ENCODE data around the gene SHISA9.
A peak's percentile ranks its signal among the peaks of the same experiment; 100 is the strongest.

SHISA9 gene

GRCh38 chr16:13108126-13108525, 206.7 kb downstream of the SHISA9 start:
- Histone ChIP-seq H3K27me3 (ENCODE audit: insufficient read depth, insufficient read length) (no peaks in the 10 kb centered on the region), H3K36me3 (ENCODE audit: insufficient read depth, insufficient read length, low read length) (no peaks in the 10 kb centered on the region), H3K9me3 (ENCODE audit: insufficient read depth, low read length) (0 out of 2 replicates have a peak, but pooled peaks cover 4% of the 10 kb centered on the region), H3K9ac (ENCODE audit: insufficient read length, low read depth) (no peak overlapping the region), H3K4me3 (ENCODE audit: insufficient read length, low read depth) (no peak overlapping the region), H3K4me1 (ENCODE audit: insufficient read depth, insufficient read length) (peaks cover 2% of the 10 kb centered on the region)
- DNase-seq (ENCODE audit: low read depth, low spot score) = no peak
- TF ChIP-seq SUZ12 (IDR thresholded peaks at IDR 0.05; ENCODE audit: extremely low read depth, insufficient read depth, insufficient read length) (no peak), ZNF274 (IDR thresholded peaks at IDR 0.05; ENCODE audit: low read depth, low read length) (no peak), YY1 (IDR thresholded peaks at IDR 0.05; ENCODE audit: insufficient read depth, insufficient read length) (no peak)

DNA sequence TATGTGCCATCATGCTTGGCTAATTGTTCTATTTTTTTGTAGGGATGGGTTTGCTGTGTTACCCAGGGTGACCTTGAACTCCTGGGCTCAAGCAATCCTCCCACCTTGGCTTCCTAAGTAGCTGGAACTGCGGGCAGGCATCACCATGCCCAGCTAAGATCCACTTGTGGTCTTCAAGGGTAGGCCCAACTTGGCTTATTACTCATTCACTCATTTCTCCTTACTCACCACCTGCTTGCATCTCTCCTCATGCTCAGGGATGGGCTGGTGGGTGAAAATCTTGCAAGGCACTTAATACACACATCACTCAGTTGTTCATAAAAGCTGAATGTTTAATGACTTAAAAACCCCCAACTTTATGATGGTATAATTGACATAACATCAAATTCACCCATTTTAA, 207.8 kb downstream of the SHISA9 start:
- no peaks in the 10 kb centered on the region for H3K27me3 ChIP-seq (ENCODE audit: insufficient read depth, insufficient read length)
- DNase-seq (ENCODE audit: low read depth, low spot score) = no peak
- no peak for TF ChIP-seq YY1 (IDR thresholded peaks at IDR 0.05; ENCODE audit: insufficient read depth, insufficient read length)
- TF ChIP-seq SUZ12 (IDR thresholded peaks at IDR 0.05; ENCODE audit: extremely low read depth, insufficient read depth, insufficient read length) = no peak
- no peak for TF ChIP-seq ZNF274 (IDR thresholded peaks at IDR 0.05; ENCODE audit: low read depth, low read length)
- H3K4me3 ChIP-seq (ENCODE audit: insufficient read length, low read depth) = no peak overlapping the region
- H3K4me1 ChIP-seq (ENCODE audit: insufficient read depth, insufficient read length) = peaks cover 2% of the 10 kb centered on the region
- no peak overlapping the region for H3K9ac ChIP-seq (ENCODE audit: insufficient read length, low read depth)
- H3K9me3 ChIP-seq (ENCODE audit: insufficient read depth, low read length) = no peaks in the 10 kb centered on the region
- no peaks in the 10 kb centered on the region for H3K36me3 ChIP-seq (ENCODE audit: insufficient read depth, insufficient read length, low read length)

GRCh38 chr16:13110124-13110796, 208.9 kb downstream of the SHISA9 start:
- H3K9me3 ChIP-seq (ENCODE audit: insufficient read depth, low read length) = peaks cover 7% of the 10 kb centered on the region
- no peak overlapping the region for H3K9ac ChIP-seq (ENCODE audit: insufficient read length, low read depth)
- H3K4me3 ChIP-seq (ENCODE audit: insufficient read length, low read depth) = no peak overlapping the region
- no peaks in the 10 kb centered on the region for H3K36me3 ChIP-seq (ENCODE audit: insufficient read depth, insufficient read length, low read length)
- TF ChIP-seq YY1 (IDR thresholded peaks at IDR 0.05; ENCODE audit: insufficient read depth, insufficient read length) (no peak), SUZ12 (IDR thresholded peaks at IDR 0.05; ENCODE audit: extremely low read depth, insufficient read depth, insufficient read length) (no peak), ZNF274 (IDR thresholded peaks at IDR 0.05; ENCODE audit: low read depth, low read length) (no peak)
- no peaks in the 10 kb centered on the region for H3K27me3 ChIP-seq (ENCODE audit: insufficient read depth, insufficient read length)
- DNase-seq (ENCODE audit: low read depth, low spot score) = peak; percentile 57
- peaks cover 2% of the 10 kb centered on the region for H3K4me1 ChIP-seq (ENCODE audit: insufficient read depth, insufficient read length)

DNA sequence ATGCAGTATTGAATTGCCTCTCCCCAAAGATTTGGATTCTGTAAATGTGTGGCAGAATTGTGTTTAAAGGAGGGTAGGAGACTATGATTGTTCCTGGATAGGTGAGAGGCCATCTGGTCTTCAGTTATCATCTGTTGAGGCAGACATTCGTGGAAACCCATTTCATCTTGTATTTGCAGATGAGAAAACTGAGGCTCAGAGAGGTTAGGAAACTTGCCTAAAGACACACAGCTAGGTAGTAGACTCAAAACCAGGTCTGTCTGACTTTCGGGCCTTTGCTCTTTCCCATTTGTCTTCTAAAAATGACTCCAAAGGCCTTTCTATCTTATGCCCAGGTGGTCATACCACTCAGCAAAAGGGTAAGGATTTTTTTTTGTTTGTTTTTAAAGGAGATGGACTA, 210.3 kb downstream of the SHISA9 start:
- no peaks in the 10 kb centered on the region for H3K27me3 ChIP-seq (ENCODE audit: insufficient read depth, insufficient read length)
- no peak overlapping the region for H3K4me3 ChIP-seq (ENCODE audit: insufficient read length, low read depth)
- H3K4me1 ChIP-seq (ENCODE audit: insufficient read depth, insufficient read length) = peaks cover 2% of the 10 kb centered on the region
- H3K9ac ChIP-seq (ENCODE audit: insufficient read length, low read depth) = no peak overlapping the region
- no peaks in the 10 kb centered on the region for H3K36me3 ChIP-seq (ENCODE audit: insufficient read depth, insufficient read length, low read length)
- H3K9me3 ChIP-seq (ENCODE audit: insufficient read depth, low read length) = peaks cover 12% of the 10 kb centered on the region
- no peak for DNase-seq (ENCODE audit: low read depth, low spot score)
- TF ChIP-seq YY1 (IDR thresholded peaks at IDR 0.05; ENCODE audit: insufficient read depth, insufficient read length) = no peak
- TF ChIP-seq ZNF274 (IDR thresholded peaks at IDR 0.05; ENCODE audit: low read depth, low read length) = no peak
- no peak for TF ChIP-seq SUZ12 (IDR thresholded peaks at IDR 0.05; ENCODE audit: extremely low read depth, insufficient read depth, insufficient read length)

DNA sequence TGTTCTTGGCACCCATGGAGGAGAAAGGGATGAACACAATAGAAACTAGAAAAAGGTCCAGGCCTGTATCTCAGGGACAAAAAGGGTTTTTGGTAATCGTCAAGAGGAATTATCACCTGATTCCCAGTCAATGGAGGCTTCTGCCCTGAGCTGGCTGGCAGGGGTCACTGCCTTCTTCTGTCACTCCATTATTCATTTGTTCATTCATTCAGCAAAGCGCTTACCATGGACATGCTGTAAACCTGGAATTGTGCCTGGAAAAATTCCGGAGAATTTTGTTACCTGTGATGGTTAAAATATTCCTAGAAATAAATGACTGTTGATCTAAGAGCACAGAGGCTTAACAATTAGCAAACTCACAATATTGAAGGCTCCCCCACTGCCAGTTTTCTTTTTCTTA, 212.3 kb downstream of the SHISA9 start:
- DNase-seq (ENCODE audit: low read depth, low spot score) = no peak
- no peaks in the 10 kb centered on the region for H3K36me3 ChIP-seq (ENCODE audit: insufficient read depth, insufficient read length, low read length)
- no peak overlapping the region for H3K4me3 ChIP-seq (ENCODE audit: insufficient read length, low read depth)
- H3K9me3 ChIP-seq (ENCODE audit: insufficient read depth, low read length) = peaks cover 12% of the 10 kb centered on the region
- TF ChIP-seq SUZ12 (IDR thresholded peaks at IDR 0.05; ENCODE audit: extremely low read depth, insufficient read depth, insufficient read length) = no peak
- no peak for TF ChIP-seq ZNF274 (IDR thresholded peaks at IDR 0.05; ENCODE audit: low read depth, low read length)
- TF ChIP-seq YY1 (IDR thresholded peaks at IDR 0.05; ENCODE audit: insufficient read depth, insufficient read length) = no peak
- no peak overlapping the region for H3K9ac ChIP-seq (ENCODE audit: insufficient read length, low read depth)
- H3K27me3 ChIP-seq (ENCODE audit: insufficient read depth, insufficient read length) = no peaks in the 10 kb centered on the region
- H3K4me1 ChIP-seq (ENCODE audit: insufficient read depth, insufficient read length) = peaks cover 2% of the 10 kb centered on the region

GRCh38 chr16:13118091-13118490, 216.7 kb downstream of the SHISA9 start:
- DNase-seq (ENCODE audit: low read depth, low spot score) = no peak
- Histone ChIP-seq H3K36me3 (ENCODE audit: insufficient read depth, insufficient read length, low read length) (no peaks in the 10 kb centered on the region), H3K9ac (ENCODE audit: insufficient read length, low read depth) (no peak overlapping the region), H3K4me3 (ENCODE audit: insufficient read length, low read depth) (no peak overlapping the region), H3K4me1 (ENCODE audit: insufficient read depth, insufficient read length) (no peaks in the 10 kb centered on the region), H3K27me3 (ENCODE audit: insufficient read depth, insufficient read length) (no peaks in the 10 kb centered on the region), H3K9me3 (ENCODE audit: insufficient read depth, low read length) (peaks cover 12% of the 10 kb centered on the region)
- TF ChIP-seq SUZ12 (IDR thresholded peaks at IDR 0.05; ENCODE audit: extremely low read depth, insufficient read depth, insufficient read length) (no peak), YY1 (IDR thresholded peaks at IDR 0.05; ENCODE audit: insufficient read depth, insufficient read length) (no peak), ZNF274 (IDR thresholded peaks at IDR 0.05; ENCODE audit: low read depth, low read length) (no peak)

GRCh38 chr16:13120091-13120490, 218.7 kb downstream of the SHISA9 start:
- DNase-seq (ENCODE audit: low read depth, low spot score) = no peak
- Histone ChIP-seq H3K4me1 (ENCODE audit: insufficient read depth, insufficient read length) (no peaks in the 10 kb centered on the region), H3K36me3 (ENCODE audit: insufficient read depth, insufficient read length, low read length) (no peaks in the 10 kb centered on the region), H3K4me3 (ENCODE audit: insufficient read length, low read depth) (no peak overlapping the region), H3K27me3 (ENCODE audit: insufficient read depth, insufficient read length) (no peaks in the 10 kb centered on the region), H3K9ac (ENCODE audit: insufficient read length, low read depth) (no peak overlapping the region), H3K9me3 (ENCODE audit: insufficient read depth, low read length) (peaks cover 7% of the 10 kb centered on the region)
- TF ChIP-seq YY1 (IDR thresholded peaks at IDR 0.05; ENCODE audit: insufficient read depth, insufficient read length) = no peak
- no peak for TF ChIP-seq SUZ12 (IDR thresholded peaks at IDR 0.05; ENCODE audit: extremely low read depth, insufficient read depth, insufficient read length)
- TF ChIP-seq ZNF274 (IDR thresholded peaks at IDR 0.05; ENCODE audit: low read depth, low read length) = no peak
